Esophagus mucosa (tissue), 1 donor: ENCODE data around the gene MOK. TPM values are rescaled to one million over a fixed set of nuclear protein-coding genes. Genes with fewer than 3 reads are reported as not detected.

ENCODE experiments used
- total RNA-seq: library from RNA; stranded (reverse); gene quantifications from one replicate; pipeline ENCODE4 v1.2.4, GENCODE V29; 2023
- donor health status: DM: yes; HTN: yes; CAD: no.

Gene MOK
- total RNA-seq, 1 donor from 2014 or later = 3.5 TPM

Other genes with a start within 250 kb of the MOK start
- gene HSP90AA1, start 218.1 kb downstream of the MOK start, total RNA-seq = 192 TPM
- 26.5 TPM for gene WDR20, start 165.3 kb downstream of the MOK start, total RNA-seq
- 6.1 TPM for gene ZNF839, start 14.6 kb upstream of the MOK start, total RNA-seq
- 29.6 TPM for gene CINP, start 57.7 kb upstream of the MOK start, total RNA-seq
- gene TECPR2, start 57.8 kb upstream of the MOK start, total RNA-seq = 10.9 TPM
- gene ANKRD9, start 204.6 kb upstream of the MOK start, total RNA-seq = 16.1 TPM